Stimulated activated CD8-positive, alpha-beta memory T cell treated with anti-CD3 and anti-CD28 coated beads, Interleukin-7, amount 100 ng/mL, for 24 hours (primary cell): Measurements from ENCODE around the gene LRP3.
"Not testable (repeated sequence)": the region's sequence is repeated elsewhere in the genome, so short reads cannot be mapped to it uniquely, and the experiment has no call there.

Source experiments
- DNase-seq: peaks from one replicate; pipeline ENCODE4 v3.0.0-alpha.2; 2020; ENCODE audit warnings: low read depth

The LRP3 gene, protein sequence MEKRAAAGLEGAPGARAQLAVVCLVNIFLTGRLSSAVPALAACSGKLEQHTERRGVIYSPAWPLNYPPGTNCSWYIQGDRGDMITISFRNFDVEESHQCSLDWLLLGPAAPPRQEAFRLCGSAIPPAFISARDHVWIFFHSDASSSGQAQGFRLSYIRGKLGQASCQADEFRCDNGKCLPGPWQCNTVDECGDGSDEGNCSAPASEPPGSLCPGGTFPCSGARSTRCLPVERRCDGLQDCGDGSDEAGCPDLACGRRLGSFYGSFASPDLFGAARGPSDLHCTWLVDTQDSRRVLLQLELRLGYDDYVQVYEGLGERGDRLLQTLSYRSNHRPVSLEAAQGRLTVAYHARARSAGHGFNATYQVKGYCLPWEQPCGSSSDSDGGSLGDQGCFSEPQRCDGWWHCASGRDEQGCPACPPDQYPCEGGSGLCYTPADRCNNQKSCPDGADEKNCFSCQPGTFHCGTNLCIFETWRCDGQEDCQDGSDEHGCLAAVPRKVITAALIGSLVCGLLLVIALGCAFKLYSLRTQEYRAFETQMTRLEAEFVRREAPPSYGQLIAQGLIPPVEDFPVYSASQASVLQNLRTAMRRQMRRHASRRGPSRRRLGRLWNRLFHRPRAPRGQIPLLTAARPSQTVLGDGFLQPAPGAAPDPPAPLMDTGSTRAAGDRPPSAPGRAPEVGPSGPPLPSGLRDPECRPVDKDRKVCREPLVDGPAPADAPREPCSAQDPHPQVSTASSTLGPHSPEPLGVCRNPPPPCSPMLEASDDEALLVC

DNA sequence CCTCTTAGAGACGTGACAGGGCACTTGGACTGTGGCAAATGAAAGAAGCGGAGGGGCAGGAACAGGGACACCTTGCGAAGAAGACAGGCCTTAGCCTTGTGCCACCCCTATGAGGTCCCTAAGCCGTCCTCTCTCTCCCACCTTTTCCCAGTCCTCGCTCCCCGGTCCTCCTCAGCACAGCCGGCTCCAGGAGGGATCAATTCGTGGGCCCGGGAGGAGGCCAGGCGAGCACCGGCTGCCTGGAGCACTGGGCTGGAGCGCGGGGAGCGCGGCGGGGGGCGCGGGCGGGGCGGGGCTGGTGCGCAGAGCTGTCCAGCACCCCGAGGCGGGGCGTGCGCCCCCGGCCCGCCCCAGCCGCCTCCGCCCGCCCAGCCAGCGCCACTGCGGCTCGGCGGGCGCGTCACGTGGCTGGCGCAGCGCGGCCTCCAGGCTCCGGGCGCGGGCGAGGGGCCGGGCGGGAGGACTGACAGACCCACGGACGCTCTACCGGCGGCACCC is at the start of gene LRP3:
LRP3 (plus strand) TSS at position 466 of the 498 bp plus-strand sequence. CDS start 456 bp downstream, outside the sequence.
- DNase-seq: no peak

DNA sequence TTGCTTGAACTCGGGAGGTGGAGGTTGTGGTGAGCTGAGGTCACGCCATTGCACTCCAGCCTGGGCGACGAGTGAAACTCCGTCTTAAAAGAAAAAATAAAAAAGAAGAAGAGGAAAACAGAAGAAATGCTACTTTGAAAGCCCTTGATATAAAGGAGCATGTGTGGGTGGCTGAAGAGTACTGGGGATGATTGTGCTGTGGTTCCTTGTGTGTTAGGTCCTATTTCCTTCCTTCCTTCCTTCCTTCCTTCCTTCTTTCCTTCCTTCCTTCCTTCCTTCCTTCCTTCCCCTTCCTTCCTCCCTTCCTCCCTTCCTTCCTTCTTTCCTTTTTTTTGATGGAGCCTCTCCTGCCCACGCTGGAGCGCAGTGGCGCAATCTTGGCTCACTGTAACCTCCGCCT is 47.9 kb upstream of the LRP3 start:
- DNase-seq: no peak

DNA sequence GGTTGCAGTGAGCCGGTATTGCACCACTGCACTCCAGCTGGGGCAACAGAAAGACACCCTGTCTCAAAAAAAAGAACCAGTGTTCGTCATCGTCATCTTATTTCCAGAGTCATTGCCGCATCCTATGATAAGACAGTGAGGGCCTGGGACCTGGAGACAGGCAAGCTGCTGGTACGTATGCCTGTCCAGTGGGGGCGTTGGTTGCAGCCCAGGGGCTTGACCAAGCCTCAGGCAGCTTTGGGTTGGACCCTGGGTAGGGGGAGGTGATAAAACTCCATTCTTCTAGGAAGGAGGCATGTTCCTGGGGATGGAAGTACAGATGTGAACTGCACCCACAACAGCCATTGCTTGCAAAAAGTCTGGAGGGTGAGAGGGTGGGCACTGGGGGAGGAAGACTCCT is 46.6 kb upstream of the LRP3 start:
- DNase-seq: no peak

DNA sequence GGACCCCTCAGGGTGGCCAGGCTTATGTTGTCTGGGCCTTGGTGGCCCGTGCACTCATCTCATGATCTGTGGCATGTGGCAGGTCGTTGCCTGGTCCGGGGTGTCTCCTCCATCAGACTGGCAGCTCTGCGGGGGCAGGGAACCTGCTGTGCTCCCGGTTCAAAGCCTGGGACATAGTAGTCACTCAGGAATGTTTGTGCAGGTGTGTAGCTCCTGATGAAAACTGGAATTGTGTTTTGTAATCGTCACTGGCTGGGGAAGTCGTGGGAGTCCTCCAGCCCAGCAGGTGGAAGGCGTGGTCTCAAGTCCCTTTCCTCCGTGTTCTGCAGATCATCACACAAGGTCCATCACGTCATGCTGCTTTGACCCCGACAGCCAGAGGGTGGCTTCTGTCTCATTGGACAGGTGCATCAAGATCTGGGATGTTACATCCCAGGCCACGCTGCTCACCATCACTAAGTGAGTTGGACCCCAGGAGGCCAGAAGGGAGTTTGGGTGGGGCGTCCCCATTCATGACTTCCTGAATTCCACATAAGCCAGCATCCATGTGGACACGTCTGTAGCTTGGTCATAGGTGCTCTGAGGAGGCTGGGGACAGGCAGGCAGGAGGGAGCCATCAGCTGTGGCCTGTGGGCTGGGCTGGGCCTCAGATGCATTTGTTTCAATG is 43.1 kb upstream of the LRP3 start:
- DNase-seq: no peak

DNA sequence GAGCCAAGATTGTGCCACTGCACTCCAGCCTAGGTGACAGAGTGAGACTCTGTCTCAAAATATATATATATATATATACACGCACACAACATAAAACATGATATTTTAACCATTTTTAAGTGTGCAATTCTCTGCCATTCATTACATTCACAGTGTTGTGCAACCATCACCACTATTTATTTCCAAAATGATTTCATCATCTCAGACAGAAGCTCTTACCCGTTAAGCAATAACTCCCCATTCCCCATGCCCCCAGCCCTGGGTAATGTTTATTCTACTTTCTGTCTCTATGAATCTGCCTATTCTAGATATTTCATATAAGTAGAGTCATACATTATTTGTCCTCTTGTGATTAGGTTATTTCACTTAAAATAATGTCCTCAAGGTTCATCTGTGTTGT is 42.0 kb upstream of the LRP3 start:
- no peak for DNase-seq

DNA sequence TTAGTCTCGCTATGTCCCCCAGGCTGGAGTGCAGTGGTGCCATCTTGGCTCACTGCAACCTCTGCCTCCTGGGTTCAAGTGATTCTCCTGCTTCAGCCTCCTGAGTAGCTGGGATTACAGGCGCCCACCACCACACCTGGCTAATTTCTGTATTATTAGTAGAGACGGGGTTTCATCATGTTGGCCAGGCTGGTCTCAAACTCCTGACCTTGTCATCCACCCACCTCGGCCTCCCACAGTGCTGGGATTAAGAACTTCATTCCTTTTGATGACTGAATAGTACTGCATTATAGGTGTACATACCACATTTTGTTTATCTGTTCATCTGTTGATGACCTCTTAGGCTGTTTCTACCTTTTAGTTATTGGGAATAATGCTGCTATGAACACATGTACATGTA is 41.5 kb upstream of the LRP3 start:
- DNase-seq: not testable (repeated sequence)

DNA sequence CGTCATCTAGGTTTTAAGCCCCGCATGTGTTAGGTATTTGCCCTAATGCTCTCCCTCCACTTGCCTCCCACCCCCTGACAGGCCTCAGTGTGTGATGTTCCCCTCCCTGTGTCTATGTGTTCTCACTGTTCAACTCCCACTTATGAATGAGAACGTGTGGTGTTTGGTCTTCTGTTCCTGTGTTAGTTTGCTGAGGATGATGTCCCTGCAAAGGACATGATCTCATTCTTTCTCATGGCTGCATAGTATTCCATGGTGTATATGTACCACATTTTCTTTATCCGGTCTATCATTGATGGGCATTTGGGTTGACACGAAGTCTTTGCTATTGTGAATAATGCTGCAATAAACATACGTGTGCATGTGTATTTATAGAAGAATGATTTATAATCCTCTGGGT is 39.8 kb upstream of the LRP3 start:
- not testable (repeated sequence) for DNase-seq

DNA sequence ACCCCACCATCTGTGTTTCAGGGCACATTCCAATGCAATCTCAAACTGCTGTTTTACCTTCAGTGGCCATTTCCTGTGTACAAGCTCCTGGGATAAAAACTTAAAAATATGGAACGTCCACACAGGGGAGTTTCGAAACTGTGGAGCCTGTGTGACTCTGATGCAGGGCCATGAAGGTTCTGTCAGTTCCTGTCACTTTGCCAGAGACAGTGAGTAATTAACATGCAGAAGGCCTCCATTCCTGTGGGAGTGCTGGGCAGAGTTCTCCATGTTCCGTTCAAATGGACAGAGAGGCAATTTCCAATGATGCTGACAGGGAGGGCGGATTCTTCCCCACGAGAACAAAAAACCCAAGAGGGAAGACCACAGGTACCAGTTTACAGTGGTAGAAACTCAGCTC is 37.8 kb upstream of the LRP3 start:
- DNase-seq: no peak

DNA sequence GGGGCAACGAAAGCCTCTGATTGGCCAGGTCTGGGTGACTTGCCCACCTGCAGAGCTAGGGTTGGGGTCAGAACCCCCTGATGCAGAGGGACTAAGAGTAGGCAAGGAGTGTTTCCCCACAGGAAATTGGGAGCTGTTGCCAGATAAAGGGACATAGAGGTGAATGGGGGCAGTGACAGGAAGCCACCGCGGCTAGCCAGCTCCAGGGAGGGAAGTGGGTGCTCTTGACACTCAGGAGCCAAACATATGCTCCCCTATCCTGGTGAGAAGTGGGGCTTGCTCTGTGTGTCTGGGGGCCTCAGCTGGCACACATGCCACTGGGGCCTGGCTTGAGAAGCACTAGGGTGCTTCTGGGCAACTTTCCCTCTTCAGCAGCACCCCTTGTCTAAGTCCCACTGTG is 36.2 kb upstream of the LRP3 start:
- no peak for DNase-seq

DNA sequence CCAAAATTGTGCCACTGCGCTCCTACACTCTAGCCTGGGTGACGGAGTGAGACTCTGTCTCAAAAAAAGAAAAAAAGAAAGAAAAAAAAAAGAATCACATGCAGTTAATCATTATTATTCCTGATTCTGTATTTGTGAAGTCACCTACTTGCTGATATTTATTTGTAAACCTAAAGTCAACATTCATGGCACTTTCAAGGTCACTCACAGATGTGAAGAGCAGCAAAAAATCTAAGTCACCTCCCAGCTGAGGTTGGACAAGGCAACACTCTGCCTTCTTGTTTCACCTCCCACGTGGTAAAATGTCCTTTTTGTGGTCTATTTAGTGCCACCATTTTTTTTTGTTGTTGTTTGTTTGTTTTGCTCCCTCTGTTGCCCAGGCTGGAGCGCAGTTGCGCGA is 35.8 kb upstream of the LRP3 start:
- no peak for DNase-seq

DNA sequence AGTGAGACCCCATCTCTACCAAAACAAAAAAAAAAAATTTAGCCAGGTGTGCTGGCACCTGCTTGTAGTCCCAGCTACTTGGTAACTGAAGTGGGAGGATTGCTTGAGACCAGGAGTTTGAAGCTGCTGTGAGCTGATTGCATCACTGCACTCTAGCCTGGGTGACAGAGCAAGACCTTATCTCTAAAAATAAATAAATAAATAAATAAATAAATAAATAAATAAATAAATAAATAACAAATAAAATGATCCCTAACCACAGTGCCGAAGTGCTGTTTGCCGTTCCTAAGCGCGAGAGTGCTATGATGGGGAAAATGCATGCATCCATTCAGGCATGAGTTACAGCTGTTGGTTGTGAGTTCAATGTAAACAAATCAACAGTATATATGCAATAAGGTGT is 35.0 kb upstream of the LRP3 start:
- no peak for DNase-seq

DNA sequence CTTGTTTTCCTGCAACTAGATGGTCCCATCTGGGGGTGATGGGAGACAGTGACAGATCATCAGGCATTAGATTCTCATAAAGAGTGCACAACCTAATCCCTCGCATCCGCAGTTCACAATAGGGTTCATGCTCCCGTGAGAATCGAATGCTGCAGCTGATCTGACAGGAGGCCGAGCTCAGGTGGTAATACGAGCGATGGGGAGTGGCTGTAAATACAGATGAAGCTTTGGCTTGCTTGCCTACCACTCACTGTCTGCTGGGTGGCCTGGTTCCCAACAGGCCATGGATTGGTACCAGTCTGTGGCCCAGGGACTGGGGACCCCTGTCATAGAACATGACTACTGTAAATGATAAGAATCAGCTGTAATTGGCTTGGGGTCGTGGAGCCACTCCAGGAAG is 34.2 kb upstream of the LRP3 start:
- no peak for DNase-seq

DNA sequence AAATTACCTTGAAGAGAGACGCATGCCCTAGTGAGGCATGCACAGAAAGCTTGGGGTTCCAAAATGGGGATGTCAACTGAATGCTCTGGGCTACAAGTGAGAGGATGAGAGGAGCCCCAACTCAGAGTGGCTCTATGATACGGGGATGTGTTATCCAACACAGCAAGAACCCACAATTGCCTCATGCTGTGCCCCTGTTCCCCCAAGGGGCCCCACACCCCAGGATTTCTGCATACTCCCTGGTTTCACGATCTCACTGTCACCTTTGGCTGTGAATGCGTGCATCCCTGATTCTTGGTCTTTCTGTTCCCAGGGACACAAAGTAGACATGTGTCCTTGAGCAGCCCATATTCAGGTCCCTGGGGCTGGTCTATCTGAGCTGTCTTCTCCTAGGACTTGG is 32.9 kb upstream of the LRP3 start:
- DNase-seq: no peak

DNA sequence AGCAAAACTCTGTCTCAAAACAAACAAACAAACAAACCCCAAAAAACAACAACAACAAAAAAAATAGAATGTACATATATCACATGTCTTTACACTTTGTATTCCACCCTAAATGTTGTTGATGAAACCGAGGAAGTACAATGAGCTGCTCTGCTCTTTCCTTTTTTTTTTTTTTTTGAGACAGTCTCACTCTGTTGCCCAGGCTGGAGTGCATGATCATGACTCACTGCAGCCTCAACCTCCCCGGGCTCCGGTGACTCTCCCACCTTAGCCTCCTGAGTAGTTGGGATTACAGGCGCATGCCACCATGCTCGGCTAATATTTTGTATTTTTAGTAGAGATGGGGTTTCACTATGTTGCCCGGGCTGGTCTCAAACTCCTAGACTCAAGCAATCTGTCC is 30.6 kb upstream of the LRP3 start:
- no peak for DNase-seq

DNA sequence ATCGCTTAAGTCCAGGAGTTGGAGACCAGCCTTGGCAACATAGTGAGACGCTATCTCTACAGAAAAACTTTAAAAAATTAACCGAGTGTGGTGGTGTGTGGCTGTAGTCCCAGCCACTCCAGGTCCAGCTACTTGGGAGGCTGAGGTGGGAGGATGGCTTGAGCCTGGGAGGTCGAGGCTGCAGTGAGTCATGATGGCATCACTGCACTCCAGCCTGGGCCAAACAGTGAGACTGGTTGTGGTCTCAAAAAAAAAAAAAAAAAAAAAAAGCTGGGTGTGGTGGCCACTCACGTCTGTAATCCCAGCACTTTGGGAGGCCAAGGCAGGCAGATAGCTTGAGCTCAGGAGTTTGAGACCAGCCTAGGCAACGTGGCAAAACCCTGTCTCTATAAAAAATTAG is 28.1 kb upstream of the LRP3 start:
- DNase-seq: not testable (repeated sequence)

DNA sequence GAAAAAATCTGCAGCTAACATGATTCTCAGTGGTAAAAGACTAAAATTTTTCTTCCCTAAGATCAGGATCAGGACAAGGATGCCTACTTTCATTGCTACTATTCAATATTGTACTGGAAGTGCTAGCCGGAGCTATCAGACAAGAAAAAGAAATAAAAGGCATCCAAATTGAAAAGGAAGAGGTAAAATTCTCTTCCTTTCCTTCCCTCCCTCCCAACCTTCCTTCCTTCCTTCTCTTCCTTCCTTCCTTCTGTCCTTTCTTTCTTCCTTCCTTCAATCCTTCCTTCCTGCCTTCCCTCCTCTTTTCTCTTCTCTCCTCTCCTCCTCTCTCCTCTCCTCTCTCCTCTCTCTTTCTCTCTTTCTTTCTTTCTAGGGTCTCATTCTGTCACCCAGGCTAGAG is 26.7 kb upstream of the LRP3 start:
- no peak for DNase-seq

DNA sequence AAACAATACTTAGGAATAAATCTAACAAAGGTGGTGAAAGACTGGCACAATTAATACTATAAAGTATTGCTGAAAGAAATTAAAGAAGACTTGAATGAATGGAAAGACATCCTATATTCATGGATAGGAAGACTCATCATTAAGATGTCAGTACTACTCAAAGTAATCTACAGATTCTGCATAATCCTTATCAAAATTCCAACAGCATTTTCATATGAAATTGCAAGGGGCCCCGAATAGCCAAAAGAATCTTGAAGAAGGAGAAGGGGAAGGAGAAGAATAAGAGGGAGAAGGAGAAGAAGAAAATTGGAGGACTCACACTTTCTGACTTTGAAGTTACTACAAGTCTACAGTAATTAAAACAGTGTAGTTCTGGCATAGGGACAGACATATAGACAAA is 25.6 kb upstream of the LRP3 start:
- DNase-seq: no peak

DNA sequence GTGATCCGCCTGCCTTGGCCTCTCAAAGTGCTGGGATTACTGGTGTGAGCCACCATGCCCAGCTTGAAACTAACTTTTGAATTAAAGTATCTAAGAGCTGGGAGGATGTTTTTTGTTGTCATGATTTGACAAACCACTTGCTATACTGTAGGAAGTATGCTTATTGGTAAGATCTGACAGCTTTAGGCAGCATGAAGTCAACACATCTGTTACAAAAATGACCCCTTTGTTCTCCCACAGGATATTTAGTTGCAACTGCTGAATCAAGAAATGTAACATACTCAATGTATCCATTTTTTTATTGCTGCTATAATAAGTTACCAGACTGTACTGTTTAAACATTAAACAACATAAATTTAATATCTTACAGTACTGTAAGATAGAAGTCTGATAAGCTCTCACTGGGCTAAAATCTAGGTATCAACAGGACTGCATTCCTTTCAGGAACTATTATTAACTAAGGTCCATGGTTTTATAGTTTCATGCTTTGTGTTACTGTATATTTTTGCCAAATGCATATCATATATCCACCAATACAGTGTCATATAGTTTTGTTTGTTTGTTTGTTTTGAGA is 22.8 kb upstream of the LRP3 start:
- no peak for DNase-seq

DNA sequence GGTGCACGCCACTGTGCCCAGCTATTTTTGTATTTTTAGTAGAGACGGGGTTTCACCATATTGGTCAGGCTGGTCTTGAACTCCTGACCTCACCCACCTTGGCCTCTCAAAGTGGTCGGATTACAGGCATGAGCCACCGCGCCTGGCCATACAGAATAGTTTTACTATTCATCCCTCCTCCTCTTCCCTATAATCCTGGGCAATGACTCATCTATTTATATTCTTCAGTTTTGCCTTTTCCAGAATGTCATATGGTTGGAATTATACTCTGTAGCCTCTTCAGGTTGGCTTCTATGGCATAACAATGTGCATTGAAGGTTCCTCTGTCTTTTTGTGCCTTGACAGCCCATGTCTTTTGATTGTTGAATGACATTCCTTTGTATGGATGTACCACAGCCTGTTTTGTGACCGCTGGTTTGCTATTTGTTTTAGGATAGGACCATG is 22.2 kb upstream of the LRP3 start:
- DNase-seq: no peak

DNA sequence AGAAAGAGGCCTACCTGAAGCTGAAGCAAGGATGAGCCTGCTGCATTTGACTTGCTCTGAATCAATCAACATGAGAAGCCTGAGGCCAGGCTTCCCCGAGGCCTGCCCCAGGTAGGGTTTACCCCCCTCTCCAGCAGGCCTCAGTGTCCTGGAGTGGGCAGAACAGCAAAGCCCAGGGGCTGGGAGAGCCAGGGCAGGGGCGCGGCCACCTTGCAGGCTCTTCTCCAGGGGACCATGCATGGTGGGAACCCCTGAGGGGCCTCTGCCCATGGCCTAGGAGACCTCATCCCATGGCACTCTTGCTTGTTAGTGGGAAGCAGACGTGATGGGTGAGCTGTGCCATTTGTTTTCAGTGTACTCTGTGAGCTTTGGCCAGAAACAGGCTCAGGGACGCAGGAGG is 19.9 kb upstream of the LRP3 start:
- DNase-seq: no peak

DNA sequence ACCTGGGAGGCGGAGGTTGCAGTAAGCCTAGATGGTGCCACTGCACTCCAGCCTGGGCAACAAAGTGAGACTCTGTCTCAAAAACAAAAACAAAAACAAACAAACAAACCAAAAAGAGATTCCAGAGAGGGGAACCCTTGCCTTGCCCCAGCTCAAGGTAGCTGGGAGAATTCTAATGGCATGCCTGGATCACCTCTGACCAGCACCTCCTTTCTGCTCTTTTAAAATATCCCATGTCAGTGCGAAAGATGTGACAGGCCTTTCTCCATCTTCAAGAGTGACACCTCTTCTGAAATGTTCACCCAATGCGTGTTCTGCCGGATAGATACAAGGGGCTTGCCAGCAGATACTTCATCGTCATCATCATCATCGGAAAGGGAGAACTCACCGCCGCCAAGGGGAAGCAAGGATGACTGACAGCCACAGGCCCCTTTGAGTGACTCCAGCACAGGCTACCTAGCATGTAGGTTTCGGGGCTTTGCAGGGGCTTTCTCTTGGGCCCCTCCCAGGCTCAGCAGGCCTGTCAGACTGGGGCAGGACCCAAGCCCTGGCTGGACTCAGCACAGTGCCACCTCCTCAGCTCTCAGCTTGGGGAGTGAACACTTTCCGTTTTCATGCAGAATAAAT is 18.9 kb upstream of the LRP3 start:
- no peak for DNase-seq
